ENCODE data around the gene RETSAT.

The RETSAT gene

DNA sequence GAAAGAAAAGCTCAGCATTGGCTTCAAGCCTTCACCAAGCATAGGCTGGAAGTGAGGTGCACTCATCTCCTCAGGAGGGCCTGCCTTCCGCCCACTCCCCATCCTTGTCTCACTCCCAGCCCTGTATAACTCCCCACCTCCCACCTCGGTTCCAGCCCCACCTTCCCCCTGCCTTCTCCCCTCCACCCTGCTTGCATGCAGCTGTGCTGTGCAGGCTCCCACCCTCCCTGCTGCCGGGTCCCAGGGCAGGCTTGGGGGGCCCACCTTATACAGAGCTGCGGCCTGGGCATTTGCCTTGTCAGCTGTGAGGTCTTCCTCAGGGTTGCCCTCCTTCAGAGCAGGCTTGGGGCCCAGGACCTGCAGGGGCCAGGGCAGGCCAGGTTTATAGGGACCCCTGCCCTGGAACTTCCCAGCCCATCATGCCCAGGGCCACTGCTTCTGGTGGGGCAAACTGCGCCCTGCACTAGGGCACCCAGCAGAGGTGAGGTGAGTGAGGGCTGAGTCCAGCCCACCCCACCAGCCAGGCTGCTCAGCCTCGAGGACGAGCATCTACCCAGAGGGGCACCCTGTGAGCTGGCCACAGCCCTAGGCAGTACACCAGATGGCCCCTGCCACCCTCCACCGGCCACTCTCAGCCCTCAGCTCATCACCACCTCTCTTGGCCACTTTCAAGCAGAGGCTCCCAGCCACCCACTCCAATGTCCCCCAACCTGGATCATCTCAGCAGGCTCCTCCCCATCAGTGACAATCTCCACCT lies 44.3 kb upstream of the RETSAT start:
- TF ChIP-seq, protein P1, sequence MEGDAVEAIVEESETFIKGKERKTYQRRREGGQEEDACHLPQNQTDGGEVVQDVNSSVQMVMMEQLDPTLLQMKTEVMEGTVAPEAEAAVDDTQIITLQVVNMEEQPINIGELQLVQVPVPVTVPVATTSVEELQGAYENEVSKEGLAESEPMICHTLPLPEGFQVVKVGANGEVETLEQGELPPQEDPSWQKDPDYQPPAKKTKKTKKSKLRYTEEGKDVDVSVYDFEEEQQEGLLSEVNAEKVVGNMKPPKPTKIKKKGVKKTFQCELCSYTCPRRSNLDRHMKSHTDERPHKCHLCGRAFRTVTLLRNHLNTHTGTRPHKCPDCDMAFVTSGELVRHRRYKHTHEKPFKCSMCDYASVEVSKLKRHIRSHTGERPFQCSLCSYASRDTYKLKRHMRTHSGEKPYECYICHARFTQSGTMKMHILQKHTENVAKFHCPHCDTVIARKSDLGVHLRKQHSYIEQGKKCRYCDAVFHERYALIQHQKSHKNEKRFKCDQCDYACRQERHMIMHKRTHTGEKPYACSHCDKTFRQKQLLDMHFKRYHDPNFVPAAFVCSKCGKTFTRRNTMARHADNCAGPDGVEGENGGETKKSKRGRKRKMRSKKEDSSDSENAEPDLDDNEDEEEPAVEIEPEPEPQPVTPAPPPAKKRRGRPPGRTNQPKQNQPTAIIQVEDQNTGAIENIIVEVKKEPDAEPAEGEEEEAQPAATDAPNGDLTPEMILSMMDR (IDR thresholded peaks at IDR 0.05; ENCODE audit: low read depth, low read length, missing control alignments): no peak
- DNase-seq (ENCODE audit: low read depth): no peak
- no peak overlapping the region for H3K4me3 ChIP-seq (ENCODE audit: low read depth, low read length)

DNA sequence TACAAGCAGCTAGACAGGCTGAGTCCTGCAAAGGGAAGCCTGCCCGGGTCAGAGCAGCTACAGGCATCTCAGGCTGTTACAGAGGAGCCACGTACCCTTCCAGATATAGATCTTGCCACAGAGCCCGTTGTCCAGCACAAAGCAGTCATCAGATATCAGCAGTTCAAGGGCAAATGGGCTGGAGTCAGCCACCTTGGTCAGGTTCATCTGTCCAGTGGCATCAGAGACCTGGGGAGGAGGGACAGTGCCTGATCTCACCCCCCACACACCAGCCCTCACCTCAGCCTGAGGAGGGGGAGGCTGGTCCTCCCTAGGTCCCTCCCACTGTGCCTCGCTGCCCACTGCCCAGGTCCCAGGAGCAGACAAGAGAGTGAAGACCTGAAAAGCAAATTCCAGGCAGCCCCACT lies 43.6 kb upstream of the RETSAT start:
- DNase-seq (ENCODE audit: low read depth): no peak
- TF ChIP-seq, protein P1 (IDR thresholded peaks at IDR 0.05; ENCODE audit: low read depth, low read length, missing control alignments): no peak
- H3K4me3 ChIP-seq (ENCODE audit: low read depth, low read length): no peak overlapping the region

DNA sequence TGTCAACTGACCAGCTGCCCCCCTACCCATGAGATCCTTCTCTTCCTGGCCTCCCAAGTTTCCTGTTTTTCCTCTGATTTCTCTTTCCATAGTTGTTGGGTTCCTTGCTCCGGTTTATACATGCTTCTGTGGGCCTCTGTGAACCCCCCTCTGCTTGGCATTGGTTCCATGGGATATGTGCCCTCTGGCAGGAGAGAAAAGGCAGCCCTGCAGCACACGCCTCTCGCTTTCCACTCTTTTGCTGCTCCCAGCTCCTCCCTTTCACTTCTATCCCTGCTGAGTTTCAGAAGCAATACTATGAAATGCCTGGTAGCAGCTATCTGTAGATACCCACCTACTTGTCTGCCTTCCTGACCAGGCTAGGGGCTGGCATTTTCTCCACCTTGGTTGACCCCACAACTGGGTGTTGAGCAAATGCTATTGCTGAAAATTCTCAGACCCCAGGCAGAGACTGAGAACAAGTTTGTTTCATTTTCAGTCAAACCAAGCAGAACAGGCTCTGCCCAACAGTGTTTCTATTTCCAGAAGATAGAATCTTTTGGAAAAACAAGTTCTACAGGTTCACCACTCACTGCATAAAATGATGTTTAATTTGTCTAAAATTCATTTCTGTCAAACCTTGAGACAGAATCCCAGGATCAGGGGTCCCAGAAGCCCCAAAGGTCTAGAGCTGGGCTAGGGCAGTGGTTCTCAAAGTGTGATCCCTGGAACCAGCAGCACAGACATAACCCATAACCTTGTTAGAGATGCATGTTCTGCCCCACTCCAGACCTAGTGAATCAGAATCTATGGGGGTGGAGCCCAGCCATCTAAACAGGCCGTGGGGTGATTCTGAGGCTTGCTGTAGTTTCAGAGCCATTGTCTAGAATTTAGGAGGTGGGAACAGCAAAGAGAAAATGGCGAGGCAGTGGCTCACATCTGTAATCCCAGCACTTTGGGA lies 42.5 kb upstream of the RETSAT start:
- TF ChIP-seq, protein P1 (IDR thresholded peaks at IDR 0.05; ENCODE audit: low read depth, low read length, missing control alignments): no peak
- no peak overlapping the region for H3K4me3 ChIP-seq (ENCODE audit: low read depth, low read length)
- DNase-seq (ENCODE audit: low read depth): no peak

DNA sequence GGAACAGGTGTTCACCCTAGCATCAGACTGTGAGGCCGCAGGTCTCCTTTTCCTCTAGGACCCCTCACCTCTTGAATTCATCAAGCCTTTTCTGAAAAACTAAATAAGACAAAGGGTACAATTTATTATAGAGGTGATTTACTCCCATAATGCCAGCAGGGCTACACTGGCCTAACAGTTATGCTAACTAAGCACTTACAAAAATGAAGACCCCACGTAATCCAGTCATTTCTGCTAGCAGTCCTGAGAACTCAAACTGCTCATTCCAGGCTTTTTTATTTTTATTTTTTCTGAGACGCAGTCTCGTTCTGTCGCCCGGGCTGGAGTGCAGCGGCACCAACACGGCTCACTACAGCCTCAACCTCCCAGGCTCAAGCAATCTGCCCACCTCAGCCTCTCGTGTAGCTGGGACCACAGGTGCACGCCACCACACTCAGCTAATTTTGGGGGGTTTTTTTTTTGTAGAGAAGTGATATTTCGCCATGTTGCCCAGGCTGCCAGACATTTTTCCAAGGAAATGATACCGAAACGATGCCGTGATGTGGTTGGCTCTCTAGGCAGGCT lies 41.7 kb upstream of the RETSAT start:
- DNase-seq (ENCODE audit: low read depth): no peak
- no peak overlapping the region for H3K4me3 ChIP-seq (ENCODE audit: low read depth, low read length)
- TF ChIP-seq, protein P1 (IDR thresholded peaks at IDR 0.05; ENCODE audit: low read depth, low read length, missing control alignments): no peak

DNA sequence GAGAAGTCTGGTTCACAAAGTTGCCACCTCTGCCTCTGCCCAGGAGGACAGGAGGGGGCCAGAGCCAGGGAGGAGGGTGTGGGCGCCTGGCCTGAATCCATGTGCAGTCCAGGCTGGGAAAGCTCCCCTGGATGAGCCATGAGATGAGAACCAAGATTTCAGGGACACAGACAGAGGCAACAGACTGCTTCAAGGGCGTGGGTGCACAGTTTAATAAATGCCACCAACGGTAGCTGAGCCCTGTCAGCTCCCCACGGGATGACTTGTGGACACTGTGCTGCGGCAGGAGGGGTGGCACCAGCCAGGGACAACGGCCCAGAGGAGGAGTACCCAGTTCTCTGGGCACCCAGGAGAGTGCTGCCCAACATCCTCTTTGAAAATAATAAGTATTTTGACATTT lies 40.6 kb upstream of the RETSAT start:
- no peak for DNase-seq (ENCODE audit: low read depth)
- TF ChIP-seq, protein P1 (IDR thresholded peaks at IDR 0.05; ENCODE audit: low read depth, low read length, missing control alignments): no peak
- no peak overlapping the region for H3K4me3 ChIP-seq (ENCODE audit: low read depth, low read length)

DNA sequence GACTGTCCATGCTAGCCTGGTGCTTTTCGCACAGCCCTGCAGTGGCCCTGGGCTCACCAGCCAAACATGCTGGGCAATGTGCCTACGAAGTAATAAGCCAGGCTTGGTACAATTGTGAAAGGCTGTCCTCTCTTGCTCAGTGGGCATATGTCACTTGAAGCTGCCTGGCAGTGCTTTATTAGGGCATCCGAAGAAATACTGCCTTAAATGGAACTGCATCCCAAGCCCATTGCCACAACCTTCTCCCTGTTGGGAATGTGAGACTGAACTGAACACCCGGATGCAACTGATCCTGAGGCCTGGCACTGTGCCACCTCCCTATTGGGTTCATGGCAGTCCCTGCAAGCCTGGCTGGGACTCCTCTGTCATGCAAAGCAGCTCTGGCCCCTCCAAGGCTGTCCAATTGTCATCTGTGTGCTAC lies 39.9 kb upstream of the RETSAT start:
- no peak overlapping the region for H3K4me3 ChIP-seq (ENCODE audit: low read depth, low read length)
- DNase-seq (ENCODE audit: low read depth): no peak
- TF ChIP-seq, protein P1 (IDR thresholded peaks at IDR 0.05; ENCODE audit: low read depth, low read length, missing control alignments): no peak

Data from GM12864 (cell line).